Measurements from ENCODE around the gene FRMD4B.

GRCh38 chr3:69283913-69284611 lies 101.8 kb downstream of the FRMD4B start:
- TF ChIP-seq CTCF (IDR thresholded peaks at IDR 0.05; ENCODE audit: borderline replicate concordance, extremely low read depth, low read length, poor library complexity, severe bottlenecking) (no peak), EZH2 (IDR thresholded peaks at IDR 0.05; ENCODE audit: borderline replicate concordance, low read depth, low read length, severe bottlenecking) (no peak)

Measured in DND-41 (cell line).